Mesenchymal stem cell (in vitro differentiated cells and primary cell): ENCODE data around the gene RUNX2.

Experiments
- DNase-seq: peaks from one replicate; pipeline ENCODE4 v3.0.0-alpha.2; 2013
- H2AFZ ChIP-seq: one replicate; pipeline ENCODE4 v1.6.1; 2013; ENCODE audit warnings: low read depth, mild to moderate bottlenecking, control low read depth, inconsistent platforms, low read length, moderate library complexity
- H2AK5ac ChIP-seq: 2 replicates; pipeline ENCODE4 v1.6.1; 2013; ENCODE audit warnings: low read length, moderate library complexity, mild to moderate bottlenecking, inconsistent platforms; ENCODE audit not compliant: severe bottlenecking
- H2BK120ac ChIP-seq: one replicate; pipeline ENCODE4 v1.6.1; 2013; ENCODE audit warnings: low read depth, mild to moderate bottlenecking, inconsistent platforms, low read length, moderate library complexity
- H2BK12ac ChIP-seq, 2 experiments: one replicate each; pipeline ENCODE4 v1.6.1; 2013; ENCODE audit warnings: inconsistent platforms in 2 of 2, low read length in 2 of 2, mild to moderate bottlenecking in 2 of 2, moderate library complexity in 2 of 2, control low read depth in 1 of 2
- H2BK15ac ChIP-seq: one replicate; pipeline ENCODE4 v1.6.1; 2013; ENCODE audit warnings: mild to moderate bottlenecking, low read depth, inconsistent platforms; ENCODE audit not compliant: poor library complexity, severe bottlenecking
- H2BK5ac ChIP-seq: 2 replicates; pipeline ENCODE4 v1.6.1; 2013; ENCODE audit warnings: low read depth, mild to moderate bottlenecking, low read length, control low read depth, inconsistent platforms; ENCODE audit not compliant: poor library complexity, severe bottlenecking
- H3K14ac ChIP-seq, 2 experiments: one replicate each; pipeline ENCODE4 v1.6.1; 2013; ENCODE audit warnings: inconsistent platforms in 2 of 2, low read length in 2 of 2, control low read depth in 1 of 2, mild to moderate bottlenecking in 1 of 2, moderate library complexity in 1 of 2
- H3K18ac ChIP-seq, 2 experiments: one replicate each; pipeline ENCODE4 v1.6.1; 2013; ENCODE audit warnings: inconsistent platforms in 2 of 2, low read length in 2 of 2, control low read depth in 1 of 2, low read depth in 1 of 2, mild to moderate bottlenecking in 1 of 2
- H3K23ac ChIP-seq, 2 experiments: one replicate each; pipeline ENCODE4 v1.6.1; 2013; ENCODE audit warnings: inconsistent platforms in 2 of 2, low read length in 2 of 2, mild to moderate bottlenecking in 2 of 2, moderate library complexity in 2 of 2, control low read depth in 1 of 2
- H3K27ac ChIP-seq: 2 replicates; pipeline ENCODE4 v1.5.1; 2013; ENCODE audit warnings: mild to moderate bottlenecking, moderate library complexity, low read length, control low read depth, inconsistent platforms; ENCODE audit not compliant: poor library complexity, severe bottlenecking
- H3K27me3 ChIP-seq, 2 experiments: 2 replicates each; pipeline versions ENCODE4 v1.6.1 to v1.7.0; 2013; ENCODE audit warnings: low read length in 2 of 2, mild to moderate bottlenecking in 2 of 2, moderate library complexity in 2 of 2, control low read depth in 1 of 2, inconsistent platforms in 1 of 2; ENCODE audit not compliant: control insufficient read depth in 1 of 2, insufficient read depth in 1 of 2
- H3K36me3 ChIP-seq, 2 experiments: 2 replicates each; pipeline versions ENCODE4 v1.6.1 to v1.7.0; 2013; ENCODE audit warnings: low read length in 2 of 2, control low read depth in 1 of 2, inconsistent platforms in 1 of 2, low read depth in 1 of 2, mild to moderate bottlenecking in 1 of 2; ENCODE audit not compliant: insufficient read depth in 2 of 2, control insufficient read depth in 1 of 2
- H3K4ac ChIP-seq, 2 experiments: one replicate each; pipeline ENCODE4 v1.6.1; 2013; ENCODE audit warnings: inconsistent platforms in 2 of 2, low read length in 2 of 2, mild to moderate bottlenecking in 2 of 2, moderate library complexity in 2 of 2, control low read depth in 1 of 2, low read depth in 1 of 2
- H3K4me1 ChIP-seq: 2 replicates; pipeline ENCODE4 v1.6.1; 2013; ENCODE audit warnings: low read depth, low read length, control low read depth; ENCODE audit not compliant: control insufficient read depth, insufficient read depth
- H3K4me2 ChIP-seq: 2 replicates; pipeline ENCODE4 v1.6.1; 2013; ENCODE audit warnings: low read length, mild to moderate bottlenecking, inconsistent platforms; ENCODE audit not compliant: poor library complexity, severe bottlenecking
- H3K4me3 ChIP-seq, 2 experiments: 2 replicates each; pipeline versions ENCODE4 v1.5.1 to v1.7.0; 2013; ENCODE audit warnings: low read length in 2 of 2, mild to moderate bottlenecking in 2 of 2, control low read depth in 1 of 2, low read depth in 1 of 2; ENCODE audit not compliant: insufficient read depth in 1 of 2
- H3K79me1 ChIP-seq: replicated peaks from 2 replicates; pipeline ENCODE4 v1.6.1; 2013; ENCODE audit warnings: mild to moderate bottlenecking, control low read depth, low read length, inconsistent platforms; ENCODE audit not compliant: poor library complexity, severe bottlenecking
- H3K9ac ChIP-seq: 2 replicates; pipeline ENCODE4 v1.7.0; 2013; ENCODE audit warnings: mild to moderate bottlenecking, low read length, moderate library complexity
- H3K9me3 ChIP-seq: 2 replicates; pipeline ENCODE4 v1.7.0; 2013; ENCODE audit warnings: mild to moderate bottlenecking, low read length; ENCODE audit not compliant: control insufficient read depth
- H4K8ac ChIP-seq: one replicate; pipeline ENCODE4 v1.6.1; 2013; ENCODE audit warnings: inconsistent platforms, mild to moderate bottlenecking, low read length, moderate library complexity
- H4K91ac ChIP-seq: one replicate; pipeline ENCODE4 v1.6.1; 2013; ENCODE audit warnings: mild to moderate bottlenecking, low read length, inconsistent platforms
- WGBS: methylation state at CpG from one replicate; pipeline ENCODE4 v1.1.7; 2013; ENCODE audit warnings: mixed read lengths; 5-methylcytosine and 5-hydroxymethylcytosine counted together

Gene RUNX2

GRCh38 chr6:45479834-45480751, 152.0 kb downstream of the RUNX2 start:
- peak; percentile 96 for DNase-seq
- H3K4ac ChIP-seq: no peak overlapping the region

DNA sequence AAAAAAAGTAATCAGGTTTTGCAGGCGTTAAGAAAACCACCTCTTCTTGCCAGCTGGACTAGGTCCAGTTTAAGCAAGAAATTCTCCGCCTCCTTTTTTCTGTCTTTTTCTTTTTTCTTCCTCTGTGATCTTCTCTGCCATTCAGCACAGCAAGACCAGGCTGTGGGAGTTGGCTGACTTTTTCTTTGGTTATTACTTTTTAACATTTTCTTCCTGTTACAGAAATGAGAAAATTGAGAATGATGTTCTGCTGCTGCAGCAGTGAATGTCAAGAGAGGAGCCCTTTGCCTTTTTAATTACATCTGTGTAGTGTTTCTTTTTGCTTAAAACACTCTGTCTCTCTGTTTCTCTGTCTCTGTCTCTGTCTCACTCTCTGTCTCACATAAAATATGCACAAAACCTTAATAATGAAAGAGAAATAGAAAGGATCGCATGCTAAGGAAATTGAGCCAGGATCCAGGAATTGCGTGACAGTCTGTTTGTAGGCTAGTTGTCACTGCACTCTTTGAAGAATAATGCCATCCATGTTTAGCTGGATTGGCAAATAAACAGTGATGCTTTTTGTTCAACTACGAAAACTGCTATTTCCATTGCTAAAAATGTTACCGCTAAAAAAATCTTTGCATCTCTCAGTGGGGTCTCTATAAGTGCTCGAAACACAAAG, 152.8 kb downstream of the RUNX2 start:
- Histone ChIP-seq H3K9ac (peak overlapping the region; percentile 69), H2BK12ac (no peak overlapping the region), H2AK5ac (no peak overlapping the region), H2BK15ac (no peak overlapping the region), H3K79me1 (peaks cover 5% of the 10 kb centered on the region), H3K4me3 (peak overlapping the region in 1 of 2 experiments; percentile 17), H3K27me3 (no peaks in the 10 kb centered on the region), H4K8ac (no peak overlapping the region), H3K4ac (peak overlapping the region in 1 of 2 experiments; percentile 57), H3K18ac (peak overlapping the region in 1 of 2 experiments; percentile 80), H3K9me3 (no peaks in the 10 kb centered on the region), H2AFZ (no peak overlapping the region), H3K14ac (no peak overlapping the region), H3K4me1 (peaks cover 6% of the 10 kb centered on the region), H3K23ac (no peak overlapping the region), H3K27ac (peak overlapping the region; percentile 67), H2BK5ac (no peak overlapping the region), H3K36me3 (peaks cover 0 to 8% of the 10 kb centered on the region in 2 experiments), H3K4me2 (no peak overlapping the region), H4K91ac (no peak overlapping the region), H2BK120ac (no peak overlapping the region)
- peak; percentile 70 for DNase-seq
- 77% methylated on average over 6 of the region's 7 CpGs for WGBS

More at GRCh38 chr6:45479834-45480751, 152.0 kb downstream of the RUNX2 start:
- no peak overlapping the region for H2BK120ac ChIP-seq
- no peak overlapping the region for H2BK15ac ChIP-seq
- H2AFZ ChIP-seq: no peak overlapping the region
- peaks cover 5% of the 10 kb centered on the region for H3K79me1 ChIP-seq
- no peak overlapping the region for H3K14ac ChIP-seq
- no peak overlapping the region for H2BK5ac ChIP-seq
- no peak overlapping the region for H4K8ac ChIP-seq
- H3K4me3 ChIP-seq: peak overlapping the region in 1 of 2 experiments; percentile 17
- no peak overlapping the region for H2AK5ac ChIP-seq
- no peaks in the 10 kb centered on the region for H3K9me3 ChIP-seq
- no peak overlapping the region for H4K91ac ChIP-seq
- H3K9ac ChIP-seq: peak overlapping the region; percentile 69
- WGBS: 45% methylated on average over 5 of the region's 7 CpGs
- no peak overlapping the region for H3K23ac ChIP-seq
- H3K4me2 ChIP-seq: no peak overlapping the region
- no peaks in the 10 kb centered on the region for H3K27me3 ChIP-seq
- H3K36me3 ChIP-seq: peaks cover 0 to 8% of the 10 kb centered on the region in 2 experiments
- H3K27ac ChIP-seq: peak overlapping the region; percentile 67
- peaks cover 6% of the 10 kb centered on the region for H3K4me1 ChIP-seq
- H3K18ac ChIP-seq: no peak overlapping the region
- no peak overlapping the region for H2BK12ac ChIP-seq

- DNase-seq: peak; percentile 98
- H3K4me3 ChIP-seq: no peak overlapping the region
- peak overlapping the region; percentile 71 for H3K9ac ChIP-seq
- no peak overlapping the region for H4K91ac ChIP-seq
- no peak overlapping the region for H2BK5ac ChIP-seq
- H2AK5ac ChIP-seq: no peak overlapping the region
- H4K8ac ChIP-seq: no peak overlapping the region
- H3K14ac ChIP-seq: no peak overlapping the region
- H3K27me3 ChIP-seq: no peaks in the 10 kb centered on the region
- no peak overlapping the region for H2BK12ac ChIP-seq
- H3K36me3 ChIP-seq: no peaks in the 10 kb centered on the region
- H2BK15ac ChIP-seq: no peak overlapping the region
- no peak overlapping the region for H3K18ac ChIP-seq
- WGBS: 30% methylated on average over 3 of the region's 3 CpGs
- peaks cover 3% of the 10 kb centered on the region for H3K4me1 ChIP-seq
- no peak overlapping the region for H3K4ac ChIP-seq
- peak overlapping the region; percentile 39 for H3K27ac ChIP-seq
- H3K79me1 ChIP-seq: peaks cover 4% of the 10 kb centered on the region
- H2BK120ac ChIP-seq: no peak overlapping the region
- no peaks in the 10 kb centered on the region for H3K9me3 ChIP-seq
- H3K23ac ChIP-seq: no peak overlapping the region
- H2AFZ ChIP-seq: no peak overlapping the region
- no peak overlapping the region for H3K4me2 ChIP-seq
Observed at GRCh38 chr6:45483021-45483420, 154.9 kb downstream of the RUNX2 start.

- Histone ChIP-seq H3K9me3 (no peaks in the 10 kb centered on the region), H3K4me1 (peaks cover 3% of the 10 kb centered on the region), H3K36me3 (no peaks in the 10 kb centered on the region), H3K4me2 (no peak overlapping the region), H3K4me3 (no peak overlapping the region), H2AK5ac (peak overlapping the region; percentile 88), H3K27me3 (no peaks in the 10 kb centered on the region), H2AFZ (no peak overlapping the region), H3K9ac (peak overlapping the region; percentile 64), H3K27ac (peak overlapping the region; percentile 35), H2BK5ac (no peak overlapping the region), H2BK15ac (peak overlapping the region; percentile 60), H2BK12ac (peak overlapping the region; percentile 29 to 79), H3K4ac (peak overlapping the region; percentile 49 to 75), H4K91ac (peak overlapping the region; percentile 77), H3K18ac (peak overlapping the region; percentile 64 to 88), H3K23ac (no peak overlapping the region), H2BK120ac (no peak overlapping the region), H3K79me1 (peaks cover 4% of the 10 kb centered on the region), H4K8ac (peak overlapping the region; percentile 62), H3K14ac (no peak overlapping the region)
- 37% methylated on average over 5 of the region's 5 CpGs for WGBS
- peak; percentile 72 for DNase-seq
Observed at GRCh38 chr6:45483501-45483900, 155.4 kb downstream of the RUNX2 start.
